H9 (cell line): ENCODE data around the gene ATP8B4. TPM values are rescaled to one million over a fixed set of nuclear protein-coding genes. Genes with fewer than 3 reads are reported as not detected.

Experiments used
- DNase-seq: peaks from one replicate; pipeline ENCODE4 v3.0.0-alpha.2; 2017
- H2AFZ ChIP-seq: one replicate; pipeline ENCODE4 v1.6.1; 2013; ENCODE audit warnings: mild to moderate bottlenecking, low read length, control low read depth, moderate library complexity
- H2AK5ac ChIP-seq: 2 replicates; pipeline ENCODE4 v1.6.1; 2013; ENCODE audit warnings: low read length, control low read depth, mixed read lengths; ENCODE audit not compliant: insufficient read length
- H2BK120ac ChIP-seq: one replicate; pipeline ENCODE4 v1.6.1; 2013; ENCODE audit warnings: low read depth, mild to moderate bottlenecking, low read length, control low read depth, inconsistent platforms; ENCODE audit not compliant: poor library complexity, severe bottlenecking
- H2BK12ac ChIP-seq: 2 replicates; pipeline ENCODE4 v1.6.1; 2013; ENCODE audit warnings: low read length, control low read depth, mixed read lengths, low read depth; ENCODE audit not compliant: insufficient read length
- H2BK15ac ChIP-seq: 2 replicates; pipeline ENCODE4 v1.6.1; 2013; ENCODE audit warnings: low read depth, low read length, control low read depth
- H2BK20ac ChIP-seq: one replicate; pipeline ENCODE4 v1.6.1; 2013; ENCODE audit warnings: low read depth, mild to moderate bottlenecking, low read length, control low read depth, inconsistent platforms; ENCODE audit not compliant: poor library complexity, severe bottlenecking
- H2BK5ac ChIP-seq: 2 replicates; pipeline ENCODE4 v1.6.1; 2013; ENCODE audit warnings: low read length, control low read depth, mixed read lengths; ENCODE audit not compliant: insufficient read length
- H3K14ac ChIP-seq: 2 replicates; pipeline ENCODE4 v1.6.1; 2013; ENCODE audit warnings: low read length, control low read depth; ENCODE audit not compliant: insufficient read depth
- H3K18ac ChIP-seq: 2 replicates; pipeline ENCODE4 v1.6.1; 2013; ENCODE audit warnings: low read depth, mild to moderate bottlenecking, mixed read lengths, low read length, control low read depth; ENCODE audit not compliant: insufficient read length
- H3K23ac ChIP-seq: 2 replicates; pipeline ENCODE4 v1.6.1; 2013; ENCODE audit warnings: low read length, control low read depth, mixed read lengths, low read depth; ENCODE audit not compliant: insufficient read length
- H3K23me2 ChIP-seq: 2 replicates; pipeline ENCODE4 v1.6.1; 2013; ENCODE audit warnings: low read depth, mild to moderate bottlenecking, mixed read lengths, low read length, control low read depth; ENCODE audit not compliant: insufficient read length, poor library complexity, severe bottlenecking
- H3K27ac ChIP-seq: 2 replicates; pipeline ENCODE4 v1.5.1; 2013; ENCODE audit warnings: low read length, control low read depth, mixed read lengths, low read depth; ENCODE audit not compliant: insufficient read length
- H3K27me3 ChIP-seq: 2 replicates; pipeline ENCODE4 v1.6.1; 2013; ENCODE audit warnings: low read length, control low read depth, inconsistent platforms; ENCODE audit not compliant: insufficient read depth
- H3K4ac ChIP-seq: 2 replicates; pipeline ENCODE4 v1.6.1; 2013; ENCODE audit warnings: low read depth, mild to moderate bottlenecking, control low read depth, inconsistent platforms, low read length, moderate library complexity
- H3K4me1 ChIP-seq: 2 replicates; pipeline ENCODE4 v1.6.1; 2013; ENCODE audit warnings: low read length, control low read depth, inconsistent platforms; ENCODE audit not compliant: insufficient read depth
- H3K4me2 ChIP-seq: 2 replicates; pipeline ENCODE4 v1.6.1; 2013; ENCODE audit warnings: low read length, control low read depth, mixed read lengths; ENCODE audit not compliant: insufficient read length, insufficient read depth
- H3K56ac ChIP-seq: 2 replicates; pipeline ENCODE4 v1.6.1; 2013; ENCODE audit warnings: low read depth, mild to moderate bottlenecking, mixed read lengths, low read length, control low read depth; ENCODE audit not compliant: insufficient read length
- H3K79me1 ChIP-seq: 2 replicates; pipeline ENCODE4 v1.6.1; 2013; ENCODE audit warnings: low read depth, mild to moderate bottlenecking, moderate library complexity, low read length, control low read depth, inconsistent platforms; ENCODE audit not compliant: insufficient read depth, poor library complexity, severe bottlenecking
- H3K79me2 ChIP-seq: 2 replicates; pipeline ENCODE4 v1.6.1; 2013; ENCODE audit warnings: low read length, control low read depth, inconsistent platforms; ENCODE audit not compliant: insufficient read depth
- H3K9ac ChIP-seq: 2 replicates; pipeline ENCODE4 v1.6.1; 2013; ENCODE audit warnings: low read length, control low read depth, mixed read lengths; ENCODE audit not compliant: insufficient read length; ENCODE audit errors: extremely low read depth
- H3K9me3 ChIP-seq: one replicate; pipeline ENCODE4 v1.6.1; 2013; ENCODE audit warnings: low read depth, low read length, inconsistent platforms; ENCODE audit not compliant: control insufficient read depth
- H3T11ph ChIP-seq: one replicate; pipeline ENCODE4 v1.6.1; 2013; ENCODE audit warnings: mild to moderate bottlenecking, low read length, control low read depth, inconsistent platforms
- H4K20me1 ChIP-seq: one replicate; pipeline ENCODE4 v1.6.1; 2013; ENCODE audit not compliant: control insufficient read depth, insufficient read length, insufficient read depth
- H4K5ac ChIP-seq: 2 replicates; pipeline ENCODE4 v1.6.1; 2013; ENCODE audit warnings: low read depth, mild to moderate bottlenecking, mixed read lengths, low read length, control low read depth; ENCODE audit not compliant: insufficient read length
- H4K8ac ChIP-seq: replicated peaks from 2 replicates; pipeline ENCODE4 v1.6.1; 2013; ENCODE audit warnings: low read length, control low read depth, mixed read lengths, low read depth; ENCODE audit not compliant: insufficient read length
- H4K91ac ChIP-seq: 2 replicates; pipeline ENCODE4 v1.6.1; 2013; ENCODE audit warnings: low read depth, mild to moderate bottlenecking, moderate library complexity, mixed read lengths, low read length, control low read depth; ENCODE audit not compliant: insufficient read length
- H3K27ac Mint-ChIP-seq, 3 experiments: 2 replicates in 2 of 3; 3 replicates in 1 of 3; pipeline ENCODE4 v1.8.0; 2020 to 2021; ENCODE audit warnings: mixed read lengths in 3 of 3, mild to moderate bottlenecking in 1 of 3, moderate library complexity in 1 of 3
- H3K27me3 Mint-ChIP-seq: 2 replicates; pipeline ENCODE4 v1.8.0; 2021; ENCODE audit warnings: low read depth, mild to moderate bottlenecking, moderate library complexity, mixed read lengths
- H3K36me3 Mint-ChIP-seq, 3 experiments: 2 replicates in 2 of 3; 3 replicates in 1 of 3; pipeline ENCODE4 v1.8.0; 2020 to 2021; ENCODE audit warnings: low read depth in 3 of 3, mixed read lengths in 3 of 3; ENCODE audit not compliant: insufficient read depth in 1 of 3
- H3K4me1 Mint-ChIP-seq, 2 experiments: 2 replicates each; pipeline ENCODE4 v1.8.0; 2020; ENCODE audit warnings: mixed read lengths in 2 of 2
- H3K4me3 Mint-ChIP-seq, 2 experiments: 2 replicates in 1 of 2; 3 replicates in 1 of 2; pipeline ENCODE4 v1.8.0; 2020 to 2021; ENCODE audit warnings: mild to moderate bottlenecking in 2 of 2, mixed read lengths in 2 of 2, moderate library complexity in 1 of 2
- H3K9me3 Mint-ChIP-seq, 2 experiments: 2 replicates in 1 of 2; 3 replicates in 1 of 2; pipeline ENCODE4 v1.8.0; 2020; ENCODE audit warnings: mild to moderate bottlenecking in 2 of 2, mixed read lengths in 2 of 2, moderate library complexity in 1 of 2
- CTCF ChIP-seq: fragments of 200-600 bp; sonication (generic); conservative IDR thresholded peaks from 3 replicates; pipeline ENCODE4 v1.8.0; 2021; ENCODE audit warnings: antibody characterized with exemption, mild to moderate bottlenecking
- WGBS: extraction: QIAGEN DNeasy Blood & Tissue Kit; methylation state at CpG from one replicate; pipeline ENCODE4 v1.1.7; 2013; ENCODE audit warnings: missing lambda C conversion rate, low lambda C conversion rate, mixed read lengths; ENCODE audit not compliant: insufficient read length; ENCODE audit errors: extremely low coverage; 5-methylcytosine and 5-hydroxymethylcytosine counted together
- total RNA-seq: library from RNA; stranded (reverse); gene quantifications from 2 replicates; pipeline ENCODE4 v1.2.1, GENCODE V29; 2021

Gene ATP8B4
- total RNA-seq, 1 experiment from 2014 or later: 0.52 TPM

DNA sequence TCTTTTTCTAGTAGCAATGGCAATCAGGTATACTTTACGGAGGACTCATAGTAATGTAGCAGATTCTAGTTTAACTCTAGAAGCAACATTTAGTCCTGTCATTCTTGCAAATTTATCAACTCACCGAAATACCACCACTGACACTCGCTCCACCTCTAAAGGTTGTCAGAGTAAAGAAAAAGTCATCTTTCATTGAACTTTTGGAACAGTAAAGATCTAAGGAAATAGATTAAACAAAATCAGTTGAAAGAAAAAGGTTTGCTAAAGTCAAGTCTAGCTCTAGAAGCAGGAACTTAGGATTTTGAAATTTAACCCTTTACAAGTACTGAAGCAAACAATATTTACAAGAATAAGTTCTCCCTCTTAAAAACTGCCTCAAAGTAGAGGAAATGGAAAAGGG, 8.7 kb downstream of the ATP8B4 start:
- no peak overlapping the region for H4K91ac ChIP-seq
- H3K9ac ChIP-seq: no peak overlapping the region
- H3K27me3 ChIP-seq: no peaks in the 10 kb centered on the region
- no peak overlapping the region for H2BK15ac ChIP-seq
- H2BK5ac ChIP-seq: no peak overlapping the region
- H3K56ac ChIP-seq: no peak overlapping the region
- H3K27ac Mint-ChIP-seq: no peak overlapping the region
- no peaks in the 10 kb centered on the region for H3K4me1 ChIP-seq
- no peaks in the 10 kb centered on the region for H3K23me2 ChIP-seq
- peaks cover 6% of the 10 kb centered on the region in 2 experiments for H3K4me1 Mint-ChIP-seq
- no peak overlapping the region for H2BK12ac ChIP-seq
- no peaks in the 10 kb centered on the region for H3K27me3 Mint-ChIP-seq
- H3K4me3 Mint-ChIP-seq: no peak overlapping the region
- H3K18ac ChIP-seq: no peak overlapping the region
- no peak overlapping the region for H4K8ac ChIP-seq
- no CpG with 5 or more reads among the region's 3 CpGs for WGBS
- no peaks in the 10 kb centered on the region for H4K20me1 ChIP-seq
- no peaks in the 10 kb centered on the region for H3K79me1 ChIP-seq
- no peaks in the 10 kb centered on the region for H3K36me3 Mint-ChIP-seq
- DNase-seq: no peak
- no peak overlapping the region for H2AFZ ChIP-seq
- no peak overlapping the region for H4K5ac ChIP-seq
- no peak overlapping the region for H3T11ph ChIP-seq
- no peak overlapping the region for H3K23ac ChIP-seq
- H2AK5ac ChIP-seq: no peak overlapping the region
- H3K27ac ChIP-seq: no peak overlapping the region
- H3K79me2 ChIP-seq: no peaks in the 10 kb centered on the region
- no peaks in the 10 kb centered on the region for H3K9me3 ChIP-seq
- H2BK20ac ChIP-seq: no peak overlapping the region
- no peaks in the 10 kb centered on the region for H3K9me3 Mint-ChIP-seq
- no peak overlapping the region for H2BK120ac ChIP-seq
- H3K4me2 ChIP-seq: no peak overlapping the region
- no peak for TF ChIP-seq CTCF
- H3K14ac ChIP-seq: no peak overlapping the region
- H3K4ac ChIP-seq: no peak overlapping the region
